Kidney epithelial cell (primary cell): ENCODE measurements around the gene HOXA1. TPM values are rescaled to one million over a fixed set of nuclear protein-coding genes. Genes with fewer than 3 reads are reported as not detected.

Experiments used
- DNase-seq: peaks from one replicate; pipeline ENCODE4 v3.0.0-alpha.2; 2010; ENCODE audit warnings: low read depth
- H3K27me3 ChIP-seq: 2 replicates; pipeline ENCODE4 v1.6.0; 2011; ENCODE audit warnings: low read length; ENCODE audit not compliant: control insufficient read depth, insufficient read depth
- H3K36me3 ChIP-seq: 2 replicates; pipeline ENCODE4 v1.5.1; 2011; ENCODE audit warnings: low read length; ENCODE audit not compliant: control insufficient read depth, insufficient read depth
- H3K4me3 ChIP-seq: 2 replicates; pipeline ENCODE4 v1.5.1; 2011; ENCODE audit warnings: low read depth, mild to moderate bottlenecking, control low read depth, low read length
- total RNA-seq: library from RNA; depleted of rRNA; stranded (reverse); fragments of >200 nt; gene quantifications from 2 replicates; pipeline ENCODE4 v1.2.3, GENCODE V29; 2015
- TF ChIP-seq, protein P1 (sequence below): IDR thresholded peaks from 2 replicates; pipeline ENCODE4 v1.5.1; 2011; ENCODE audit warnings: mild to moderate bottlenecking, moderate library complexity, low read length, control low read depth, inconsistent platforms; ENCODE audit not compliant: insufficient read depth, poor library complexity, severe bottlenecking

Gene HOXA1
- total RNA-seq, 1 donor from 2014 or later: 4.3 TPM

DNA sequence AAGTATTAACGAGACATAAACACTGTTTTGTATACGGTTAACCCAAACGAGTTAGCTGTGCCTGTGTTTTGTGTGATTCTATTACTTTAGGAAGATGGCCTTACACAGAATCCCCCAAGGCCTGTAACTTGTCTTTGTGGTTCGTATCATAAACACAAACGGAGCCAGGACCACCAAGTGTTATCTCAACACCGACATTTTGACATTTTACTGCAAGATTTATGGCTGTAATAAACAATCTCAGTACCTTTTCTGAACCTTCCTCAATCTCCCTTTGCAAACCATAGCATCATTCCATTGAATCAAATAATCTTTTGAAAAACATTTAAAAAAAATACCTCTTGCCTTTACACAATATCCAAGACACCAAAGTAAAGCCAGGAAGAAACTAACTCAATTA lies 37.2 kb upstream of the HOXA1 start:
- TF ChIP-seq, protein P1, sequence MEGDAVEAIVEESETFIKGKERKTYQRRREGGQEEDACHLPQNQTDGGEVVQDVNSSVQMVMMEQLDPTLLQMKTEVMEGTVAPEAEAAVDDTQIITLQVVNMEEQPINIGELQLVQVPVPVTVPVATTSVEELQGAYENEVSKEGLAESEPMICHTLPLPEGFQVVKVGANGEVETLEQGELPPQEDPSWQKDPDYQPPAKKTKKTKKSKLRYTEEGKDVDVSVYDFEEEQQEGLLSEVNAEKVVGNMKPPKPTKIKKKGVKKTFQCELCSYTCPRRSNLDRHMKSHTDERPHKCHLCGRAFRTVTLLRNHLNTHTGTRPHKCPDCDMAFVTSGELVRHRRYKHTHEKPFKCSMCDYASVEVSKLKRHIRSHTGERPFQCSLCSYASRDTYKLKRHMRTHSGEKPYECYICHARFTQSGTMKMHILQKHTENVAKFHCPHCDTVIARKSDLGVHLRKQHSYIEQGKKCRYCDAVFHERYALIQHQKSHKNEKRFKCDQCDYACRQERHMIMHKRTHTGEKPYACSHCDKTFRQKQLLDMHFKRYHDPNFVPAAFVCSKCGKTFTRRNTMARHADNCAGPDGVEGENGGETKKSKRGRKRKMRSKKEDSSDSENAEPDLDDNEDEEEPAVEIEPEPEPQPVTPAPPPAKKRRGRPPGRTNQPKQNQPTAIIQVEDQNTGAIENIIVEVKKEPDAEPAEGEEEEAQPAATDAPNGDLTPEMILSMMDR: no peak
- Histone ChIP-seq H3K36me3 (peaks cover 1% of the 10 kb centered on the region), H3K27me3 (no peaks in the 10 kb centered on the region), H3K4me3 (no peak overlapping the region)
- no peak for DNase-seq

DNA sequence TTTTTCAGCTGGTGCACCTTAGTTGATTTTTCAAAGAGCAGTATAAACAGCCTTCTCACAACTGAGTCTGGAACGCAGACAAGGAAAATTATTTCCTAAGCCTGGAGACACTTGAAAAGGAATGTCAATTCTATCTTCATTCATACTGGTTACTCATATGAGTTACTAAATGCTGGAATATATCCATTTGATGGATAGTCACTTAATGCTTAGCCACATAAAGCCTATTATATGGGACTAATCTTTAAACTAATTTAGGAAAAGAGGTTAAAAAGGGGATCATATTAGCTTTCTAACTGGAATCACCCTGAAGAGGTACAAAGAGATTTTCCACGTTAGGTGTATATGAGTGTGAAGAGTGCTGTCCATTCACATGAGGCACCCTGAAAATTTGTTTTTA lies 36.4 kb upstream of the HOXA1 start:
- no peak for DNase-seq
- H3K36me3 ChIP-seq: peaks cover 1% of the 10 kb centered on the region
- no peaks in the 10 kb centered on the region for H3K27me3 ChIP-seq
- no peak overlapping the region for H3K4me3 ChIP-seq
- TF ChIP-seq, protein P1: no peak

DNA sequence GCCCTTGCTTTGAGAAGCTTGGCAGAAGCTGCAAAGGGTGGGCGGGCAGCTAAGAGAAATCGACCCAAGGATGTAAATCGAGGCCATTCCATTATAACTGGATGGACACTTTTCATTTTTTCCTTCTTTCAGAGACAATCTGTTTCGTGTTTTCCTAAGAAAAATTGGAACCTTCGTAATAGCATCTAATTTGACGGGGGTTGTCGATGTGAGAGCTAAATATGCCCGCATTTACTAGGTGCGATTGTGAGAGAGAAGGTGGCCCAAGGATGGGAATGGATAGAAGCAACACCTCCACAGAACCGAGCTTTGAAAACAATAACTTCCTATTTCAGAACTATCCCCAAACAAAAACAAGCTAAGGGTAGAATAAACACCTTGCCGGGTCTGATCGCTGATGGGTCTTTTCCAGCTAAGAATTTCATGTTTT lies 35.6 kb upstream of the HOXA1 start:
- no peak for DNase-seq
- TF ChIP-seq, protein P1: no peak
- Histone ChIP-seq H3K36me3 (peaks cover 1% of the 10 kb centered on the region), H3K4me3 (peak overlapping the region; percentile 41), H3K27me3 (no peaks in the 10 kb centered on the region)

DNA sequence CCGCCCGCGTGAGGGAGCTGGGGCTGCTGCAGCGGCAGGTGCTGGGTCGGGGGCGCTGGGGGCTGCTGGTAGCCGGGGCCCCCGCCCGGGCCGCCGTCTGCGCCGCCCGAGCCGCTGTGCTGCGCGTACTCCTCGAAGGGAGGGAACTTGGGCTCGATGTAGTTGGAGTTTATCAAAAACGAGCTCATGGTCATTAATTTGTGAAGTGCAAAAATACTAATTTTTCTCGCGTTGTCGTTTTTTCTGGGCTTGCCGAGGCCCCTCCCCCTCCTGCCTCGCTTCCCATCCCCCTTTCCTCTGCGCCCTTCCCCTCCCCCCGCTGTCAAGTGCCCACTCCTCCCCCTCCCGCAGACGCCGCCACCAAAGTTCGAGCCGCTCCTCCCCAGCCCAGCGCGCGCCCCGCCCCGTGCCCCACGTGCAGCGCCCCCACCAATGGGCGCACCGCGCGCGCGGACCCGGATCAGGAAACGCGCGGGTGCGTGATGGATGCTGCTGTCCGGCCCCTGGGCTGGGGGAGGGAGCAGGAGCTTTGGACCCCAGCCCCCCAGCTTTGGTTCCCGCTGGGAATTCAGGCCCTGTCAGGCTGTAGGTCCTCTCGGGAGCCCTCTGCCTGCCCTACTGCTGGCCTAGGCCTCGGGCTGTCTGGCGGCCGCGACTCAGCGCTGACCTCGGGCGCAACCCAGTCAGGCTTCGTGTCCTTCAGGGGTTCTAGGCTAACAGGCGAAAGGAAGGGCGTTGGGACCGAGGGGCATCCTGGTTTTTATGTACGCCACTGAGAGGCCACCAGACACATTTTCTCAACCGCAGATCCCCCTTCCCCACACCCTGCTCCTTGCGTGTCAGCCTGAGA lies 35.0 kb upstream of the HOXA1 start, which contains the start of gene HOXA4:
Gene HOXA4 (minus strand): TSS at position 218 of the 850 bp plus-strand sequence. CDS start 24 bp downstream, at position 194.
- TF ChIP-seq, protein P1: no peak

DNA sequence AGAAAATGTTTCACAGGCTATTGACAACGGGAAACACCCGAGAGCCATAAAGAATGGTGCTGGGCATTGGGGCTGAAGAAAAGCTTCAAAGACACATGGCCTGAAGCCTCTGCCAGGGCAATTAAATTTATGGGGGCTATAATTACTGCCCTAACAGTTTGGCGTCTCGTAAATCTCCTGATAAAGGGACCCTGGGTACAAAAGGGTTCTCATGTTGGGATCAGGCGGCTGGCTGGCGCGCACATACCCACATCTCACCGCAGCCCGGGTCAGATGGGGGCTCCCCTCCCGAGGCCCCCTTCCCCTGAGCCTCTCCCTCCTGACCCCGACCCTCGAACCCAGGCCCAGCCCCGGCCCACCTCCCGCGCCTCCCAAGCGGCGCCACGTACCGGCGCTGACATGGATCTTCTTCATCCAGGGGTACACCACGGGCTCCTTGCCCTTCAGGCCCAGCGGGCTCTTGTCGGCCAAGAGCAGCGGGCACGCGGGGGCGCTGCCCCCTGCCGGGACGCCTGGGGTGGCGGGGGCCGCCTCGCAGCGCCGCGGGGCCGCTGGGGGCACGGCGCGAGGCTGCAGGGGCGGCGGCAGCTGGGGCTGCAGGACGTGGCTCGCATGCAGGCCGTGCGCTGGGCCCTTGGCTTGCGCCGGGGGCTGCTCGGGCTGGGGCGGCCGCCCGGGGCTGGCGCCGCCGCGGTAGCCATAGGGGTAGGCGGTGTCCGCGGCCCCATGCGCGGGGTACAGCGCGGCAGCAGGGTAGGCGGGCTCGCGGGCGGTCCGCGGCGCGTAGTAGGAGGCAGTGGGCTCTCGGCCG lies 34.1 kb upstream of the HOXA1 start:
- H3K27me3 ChIP-seq: no peaks in the 10 kb centered on the region
- peaks cover 1% of the 10 kb centered on the region for H3K36me3 ChIP-seq
- DNase-seq: no peak
- TF ChIP-seq, protein P1: peak; percentile 8
- H3K4me3 ChIP-seq: peak overlapping the region; percentile 52

More for the DNA sequence above, 35.0 kb upstream of the HOXA1 start, which contains the start of gene HOXA4:
- H3K4me3 ChIP-seq: peak within 1 kb of the TSS; percentile 52
- H3K36me3 ChIP-seq: peaks cover 1% of the 10 kb centered on the region
- H3K27me3 ChIP-seq: no peaks in the 10 kb centered on the region
- DNase-seq: no peak
